IMR-90 (cell line): ENCODE data around the gene SRGAP3.

Experiments
- CEBPB ChIP-seq: IDR thresholded peaks from 2 replicates; pipeline ENCODE4 v1.6.1; 2012; ENCODE audit warnings: low read depth, low read length, improper control_type of control experiment
- CTCF ChIP-seq: conservative IDR thresholded peaks from 2 replicates; pipeline ENCODE4 v1.5.1; 2012; ENCODE audit warnings: mild to moderate bottlenecking, low read depth, low read length, improper control_type of control experiment
- MAZ ChIP-seq: IDR thresholded peaks from 2 replicates; pipeline ENCODE4 v1.6.1; 2012; ENCODE audit warnings: low read depth, mild to moderate bottlenecking, low read length, improper control_type of control experiment, moderate library complexity, borderline replicate concordance
- MXI1 ChIP-seq: IDR thresholded peaks from 2 replicates; pipeline ENCODE4 v1.6.1; 2012; ENCODE audit warnings: low read depth, mild to moderate bottlenecking, low read length, moderate library complexity, borderline replicate concordance
- POLR2A ChIP-seq: IDR thresholded peaks from 2 replicates; pipeline ENCODE4 v1.6.1; 2012; ENCODE audit warnings: mild to moderate bottlenecking, low read depth, low read length
- RAD21 ChIP-seq: IDR thresholded peaks from 2 replicates; pipeline ENCODE4 v1.6.1; 2012; ENCODE audit warnings: low read length, improper control_type of control experiment
- RFX5 ChIP-seq: IDR thresholded peaks from 2 replicates; pipeline ENCODE4 v1.8.0; 2012; ENCODE audit warnings: low read depth, mild to moderate bottlenecking, low read length, moderate library complexity

GRCh38 chr3:9271903-9272302 is 22.5 kb upstream of the SRGAP3 start:
- no peak for TF ChIP-seq CTCF
- TF ChIP-seq MAZ: no peak
- TF ChIP-seq POLR2A: no peak
- TF ChIP-seq MXI1: no peak
- TF ChIP-seq CEBPB: no peak
- TF ChIP-seq RFX5: no peak
- no peak for TF ChIP-seq RAD21
